ENCODE data around the gene RORC. TPM values are rescaled to one million over a fixed set of nuclear protein-coding genes. Genes with fewer than 3 reads are reported as not detected.

Gene RORC
- total and polyA plus RNA-seq, 8 donors = 1.4 to 28.1 (median 13.0) TPM

- Histone ChIP-seq H3K36me3 (no peaks in the 10 kb centered on the region), H3K4me1 (peaks cover 30 to 46% (median 40%) of the 10 kb centered on the region in 4 donors), H3K27ac (no peak overlapping the region), H3K4me3 (no peak overlapping the region), H3K27me3 (peaks cover 0 to 49% (median 24%) of the 10 kb centered on the region in 3 donors), H3K9me3 (no peaks in the 10 kb centered on the region)
- no peak for TF ChIP-seq POLR2AphosphoS5 (IDR thresholded peaks at IDR 0.05)
- no peak for TF ChIP-seq POLR2A (IDR thresholded peaks at IDR 0.05)
- no peak for DNase-seq
- intact Hi-C loops (cut with DNase I; ENCODE audit: low total_unique reads) = no loop called here
- 83 to 97% (median 94%) methylated on average over 2 of the region's 2 CpGs for WGBS, 5 donors
These were observed 9.5 kb upstream of the RORC start for GRCh38 chr1:151841141-151841540.

GRCh38 chr1:151840421-151840820, 8.8 kb upstream of the RORC start:
- peaks cover 30 to 43% (median 40%) of the 10 kb centered on the region in 4 donors for H3K4me1 ChIP-seq
- peak overlapping the region; percentile 47 to 54 (median 50) for H3K4me3 ChIP-seq
- intact Hi-C loops (cut with DNase I; ENCODE audit: low total_unique reads) = no loop called here
- no peak for DNase-seq
- TF ChIP-seq POLR2A (IDR thresholded peaks at IDR 0.05) = no peak
- TF ChIP-seq EP300 (IDR thresholded peaks at IDR 0.05) = no peak
- no peak for TF ChIP-seq POLR2AphosphoS5 (IDR thresholded peaks at IDR 0.05)
- no peak for TF ChIP-seq CTCF (IDR thresholded peaks at IDR 0.05)
- H3K36me3 ChIP-seq = no peaks in the 10 kb centered on the region
- peak overlapping the region; percentile 83 to 88 (median 85) for H3K27ac ChIP-seq
- H3K27me3 ChIP-seq = peaks cover 0 to 50% (median 24%) of the 10 kb centered on the region in 3 donors
- H3K9me3 ChIP-seq = no peaks in the 10 kb centered on the region

- Histone ChIP-seq H3K4me1 (peaks cover 30 to 43% (median 40%) of the 10 kb centered on the region in 4 donors), H3K36me3 (no peaks in the 10 kb centered on the region), H3K9me3 (no peaks in the 10 kb centered on the region), H3K27me3 (peaks cover 0 to 57% (median 24%) of the 10 kb centered on the region in 3 donors), H3K4me3 (peak within 1 kb of the TSS; percentile 47 to 54 (median 50)), H3K27ac (peak within 1 kb of the TSS; percentile 83 to 88 (median 85))
- intact Hi-C loops (cut with DNase I; ENCODE audit: low total_unique reads) = no loop called here
- TF ChIP-seq POLR2A (IDR thresholded peaks at IDR 0.05) (peak in 2 of 4 donors; percentile 26 to 75), CTCF (IDR thresholded peaks at IDR 0.05) (peak in 1 of 7 experiments; percentile 17), POLR2AphosphoS5 (IDR thresholded peaks at IDR 0.05) (peak in 2 of 3 donors; percentile 82 to 91), EP300 (IDR thresholded peaks at IDR 0.05) (no peak)
- DNase-seq = peak; percentile 76 to 94
- WGBS, 5 donors = 4 to 7% (median 4%) methylated on average over 28 to 47 of the region's 47 CpGs
These were observed 8.1 kb upstream of the RORC start, which contains the start of gene C2CD4D for GRCh38 chr1:151839457-151840403. C2CD4D (minus strand) TSS chr1:151839820; CDS start chr1:151838989, 831 bp downstream.

GRCh38 chr1:151839082-151839412, 7.4 kb upstream of the RORC start:
- no peak for DNase-seq
- H3K27ac ChIP-seq = peak overlapping the region; percentile 83 to 88 (median 85)
- intact Hi-C loops (cut with DNase I; ENCODE audit: low total_unique reads) = no loop called here
- H3K4me3 ChIP-seq = peak overlapping the region; percentile 47 to 54 (median 50)
- H3K27me3 ChIP-seq = peaks cover 0 to 60% (median 24%) of the 10 kb centered on the region in 3 donors
- H3K9me3 ChIP-seq = no peaks in the 10 kb centered on the region
- TF ChIP-seq POLR2A (IDR thresholded peaks at IDR 0.05) (no peak), CTCF (IDR thresholded peaks at IDR 0.05) (no peak), EP300 (IDR thresholded peaks at IDR 0.05) (no peak), POLR2AphosphoS5 (IDR thresholded peaks at IDR 0.05) (no peak)
- H3K36me3 ChIP-seq = no peaks in the 10 kb centered on the region
- peaks cover 30 to 43% (median 40%) of the 10 kb centered on the region in 4 donors for H3K4me1 ChIP-seq
- 39 to 69% (median 57%) methylated on average over 16 of the region's 16 CpGs for WGBS, 5 donors

Data from stomach (tissue), 9 donors.